ENCODE measurements around the gene SREBF2. TPM values are rescaled to one million over a fixed set of nuclear protein-coding genes. Genes with fewer than 3 reads are reported as not detected.
"Not testable (repeated sequence)": the region's sequence is repeated elsewhere in the genome, so short reads cannot be mapped to it uniquely, and the experiment has no call there.

Gene SREBF2
- total and polyA plus RNA-seq, 3 experiments from 2014 or later = 24.5 to 87.1 (median 85.1) TPM

DNA sequence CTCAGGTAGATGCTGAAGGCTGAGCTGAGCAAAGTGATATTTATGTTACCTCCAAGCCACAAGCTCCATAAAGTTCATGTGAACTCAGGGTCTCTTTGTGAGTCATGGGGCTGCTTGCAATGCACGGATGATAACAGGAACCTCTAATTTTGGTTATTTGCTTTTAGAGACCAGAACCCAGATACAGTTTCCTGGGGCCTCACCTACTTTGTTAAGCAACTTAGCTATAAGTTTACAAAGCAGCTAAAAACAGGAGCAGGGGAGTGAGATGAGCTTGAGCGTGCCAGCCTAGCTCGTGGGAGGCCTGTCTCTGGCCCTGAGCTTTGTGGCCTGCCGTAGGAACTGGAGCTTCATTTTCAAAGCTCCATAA lies 29.2 kb downstream of the SREBF2 start:
- Mint-ChIP-seq H3K36me3 (peaks cover 0 to 14% (median 7%) of the 10 kb centered on the region in 3 donors), H3K9me3 (no peaks in the 10 kb centered on the region), H3K4me3 (peak overlapping the region; percentile 41 to 65 (median 56)), H3K27me3 (no peaks in the 10 kb centered on the region), H3K4me1 (peaks cover 45 to 68% (median 59%) of the 10 kb centered on the region in 3 donors), H3K27ac (peak overlapping the region; percentile 84 to 98 (median 92))
- Histone ChIP-seq H3K9me3 (ENCODE audit: low read length) (no peaks in the 10 kb centered on the region), H3K27ac (ENCODE audit: low read depth, low read length) (peak overlapping the region; percentile 32), H3K4me3 (ENCODE audit: low read length) (peak overlapping the region; percentile 7), H3K36me3 (ENCODE audit: insufficient read depth, low read length) (peaks cover 2% of the 10 kb centered on the region), H3K4me1 (ENCODE audit: insufficient read depth, low read length) (peaks cover 39% of the 10 kb centered on the region), H3K27me3 (ENCODE audit: insufficient read depth, low read length, poor library complexity, severe bottlenecking) (no peaks in the 10 kb centered on the region)
- peak in 3 of 5 donors; percentile 27 to 56 (median 42) for DNase-seq
- CTCF ChIA-PET = interaction anchor here (0.8 to 2.0 kb wide), 12 partner anchors 12 to 165 kb away, joined by 3 to 8 read pairs (median 4); partner anchors contain the start of genes CENPM and SREBF2
- POLR2A ChIA-PET = interaction anchor here (0.8 to 2.5 kb wide), 7 partner anchors 28 to 78 kb away, joined by 3 to 12 read pairs (median 7); partner anchors contain the start of genes CCDC134, SREBF2 and TNFRSF13C

DNA sequence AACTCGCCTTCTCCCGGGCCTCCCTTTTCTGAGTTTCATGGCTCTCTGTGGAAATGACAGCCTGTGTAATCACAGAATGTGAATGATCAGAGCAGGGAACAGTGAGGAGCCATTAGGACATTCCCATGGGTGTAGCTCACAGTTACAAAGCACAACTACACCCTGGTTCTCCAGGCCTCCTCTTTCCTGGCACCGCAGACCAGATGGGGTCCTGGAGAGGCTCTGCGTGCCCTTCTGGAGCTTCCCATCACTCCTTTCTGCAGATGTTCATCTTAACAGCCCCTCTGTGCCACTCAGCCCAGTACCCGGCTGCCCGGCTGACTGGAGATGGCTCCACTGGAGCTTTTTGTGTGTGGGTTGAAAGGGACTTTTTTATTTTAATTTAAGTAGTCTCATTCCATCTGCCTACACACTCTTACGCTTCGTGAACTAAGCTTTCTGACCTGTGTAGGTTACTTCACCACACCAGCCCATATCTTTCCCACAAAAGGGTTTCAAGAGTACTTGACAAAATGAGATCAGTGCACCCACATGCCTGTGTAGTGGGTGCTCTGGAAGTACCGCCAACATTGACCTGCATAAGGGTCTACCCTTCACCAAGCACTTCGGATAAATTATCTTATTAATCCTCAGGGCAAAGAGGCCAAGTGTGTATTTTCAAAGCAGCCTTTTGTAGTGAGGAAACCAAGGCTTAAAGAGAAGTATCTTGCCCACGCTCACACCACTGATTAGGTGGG lies 29.8 kb downstream of the SREBF2 start:
- Mint-ChIP-seq H3K36me3 (peaks cover 0 to 18% (median 7%) of the 10 kb centered on the region in 3 donors), H3K9me3 (no peaks in the 10 kb centered on the region), H3K27me3 (no peaks in the 10 kb centered on the region), H3K27ac (peak overlapping the region; percentile 87 to 98 (median 92)), H3K4me1 (peaks cover 40 to 63% (median 53%) of the 10 kb centered on the region in 3 donors), H3K4me3 (peak overlapping the region; percentile 41 to 65 (median 56))
- ChIA-PET POLR2A (interaction anchor here (0.6 to 2.5 kb wide), 8 partner anchors 28 to 506 kb away, joined by 3 to 12 read pairs (median 6); partner anchors contain the start of genes CCDC134, SREBF2 and TNFRSF13C), CTCF (interaction anchor here (0.8 to 2.0 kb wide), 12 partner anchors 12 to 166 kb away, joined by 3 to 8 read pairs (median 4); partner anchors contain the start of genes CENPM and SREBF2)
- peaks cover 4% of the 10 kb centered on the region for H3K36me3 ChIP-seq (ENCODE audit: insufficient read depth, low read length)
- DNase-seq = no peak
- H3K4me3 ChIP-seq (ENCODE audit: low read length) = peak overlapping the region; percentile 7
- no peaks in the 10 kb centered on the region for H3K27me3 ChIP-seq (ENCODE audit: insufficient read depth, low read length, poor library complexity, severe bottlenecking)
- H3K4me1 ChIP-seq (ENCODE audit: insufficient read depth, low read length) = peaks cover 33% of the 10 kb centered on the region
- H3K27ac ChIP-seq (ENCODE audit: low read depth, low read length) = peak overlapping the region; percentile 32
- no peaks in the 10 kb centered on the region for H3K9me3 ChIP-seq (ENCODE audit: low read length)

DNA sequence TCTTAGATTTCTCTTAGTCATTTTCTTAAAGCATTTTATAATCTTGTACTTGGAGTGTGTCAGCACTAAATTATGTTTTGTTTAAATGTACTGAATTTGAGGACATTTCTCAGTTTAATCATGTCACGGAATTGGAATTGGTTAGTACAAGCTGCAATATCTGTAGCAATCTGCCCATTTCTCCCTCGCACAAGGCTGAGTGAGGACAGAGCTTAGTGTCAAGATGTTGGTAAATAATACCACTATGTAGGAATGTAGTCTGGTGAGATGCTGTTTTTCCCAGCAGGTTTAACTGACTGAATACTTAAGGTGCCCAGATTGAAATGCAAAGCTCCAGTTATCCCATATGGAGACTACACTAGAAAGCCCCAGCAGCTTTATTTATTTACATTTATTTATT lies 30.6 kb downstream of the SREBF2 start:
- Histone ChIP-seq H3K27ac (ENCODE audit: low read depth, low read length) (no peak overlapping the region), H3K36me3 (ENCODE audit: insufficient read depth, low read length) (peaks cover 5% of the 10 kb centered on the region), H3K9me3 (ENCODE audit: low read length) (no peaks in the 10 kb centered on the region), H3K27me3 (ENCODE audit: insufficient read depth, low read length, poor library complexity, severe bottlenecking) (no peaks in the 10 kb centered on the region), H3K4me1 (ENCODE audit: insufficient read depth, low read length) (peaks cover 31% of the 10 kb centered on the region), H3K4me3 (ENCODE audit: low read length) (peak overlapping the region; percentile 7)
- Mint-ChIP-seq H3K36me3 (peaks cover 0 to 26% (median 7%) of the 10 kb centered on the region in 3 donors), H3K4me1 (peaks cover 33 to 55% (median 46%) of the 10 kb centered on the region in 3 donors), H3K4me3 (peak overlapping the region in 1 of 7 donors; percentile 55), H3K27me3 (no peaks in the 10 kb centered on the region), H3K9me3 (no peaks in the 10 kb centered on the region), H3K27ac (peak overlapping the region; percentile 65 to 98 (median 92))
- ChIA-PET CTCF (interaction anchor here (1.3 to 2.0 kb wide), 4 partner anchors 42 to 117 kb away, joined by 3 to 8 read pairs (median 5); no protein-coding TSS in a partner anchor), POLR2A (interaction anchor here (2.0 to 2.5 kb wide), 3 partner anchors 29 to 63 kb away, joined by 7 to 12 read pairs (median 8); partner anchors contain the start of genes CCDC134 and SREBF2)
- no peak for DNase-seq

DNA sequence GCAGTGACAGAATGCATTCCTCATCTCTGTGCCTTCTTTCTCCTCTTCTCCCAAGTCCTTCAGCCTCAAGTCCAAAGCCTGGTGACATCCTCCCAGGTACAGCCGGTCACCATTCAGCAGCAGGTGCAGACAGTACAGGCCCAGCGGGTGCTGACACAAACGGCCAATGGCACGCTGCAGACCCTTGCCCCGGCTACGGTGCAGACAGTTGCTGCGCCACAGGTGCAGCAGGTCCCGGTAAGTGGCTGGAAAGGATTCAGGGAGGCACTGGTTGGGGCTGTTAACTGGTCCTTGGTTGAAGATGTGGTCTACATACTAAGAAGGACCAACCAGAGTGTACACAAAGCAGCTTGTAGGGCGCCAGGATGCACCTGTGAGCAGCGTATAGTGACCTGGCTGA lies 35.7 kb downstream of the SREBF2 start:
- no peaks in the 10 kb centered on the region for H3K4me1 ChIP-seq (ENCODE audit: insufficient read depth, low read length)
- Mint-ChIP-seq H3K4me1 (peaks cover 9 to 20% (median 18%) of the 10 kb centered on the region in 3 donors), H3K36me3 (peaks cover 4 to 55% (median 12%) of the 10 kb centered on the region in 3 donors), H3K27me3 (no peaks in the 10 kb centered on the region), H3K4me3 (no peak overlapping the region), H3K27ac (no peak overlapping the region), H3K9me3 (no peaks in the 10 kb centered on the region)
- no peak overlapping the region for H3K4me3 ChIP-seq (ENCODE audit: low read length)
- no peaks in the 10 kb centered on the region for H3K27me3 ChIP-seq (ENCODE audit: insufficient read depth, low read length, poor library complexity, severe bottlenecking)
- H3K27ac ChIP-seq (ENCODE audit: low read depth, low read length) = no peak overlapping the region
- CTCF ChIA-PET = interaction anchor here (1.0 kb wide), 1 partner anchor 78 kb away, joined by 3 read pairs; the partner anchor contains the start of gene CENPM
- no peak for DNase-seq
- H3K9me3 ChIP-seq (ENCODE audit: low read length) = no peaks in the 10 kb centered on the region
- peaks cover 20% of the 10 kb centered on the region for H3K36me3 ChIP-seq (ENCODE audit: insufficient read depth, low read length)
- POLR2A ChIA-PET = interaction anchor here (0.6 kb wide), 1 partner anchor 710 kb away, joined by 3 read pairs; no protein-coding TSS in a partner anchor

DNA sequence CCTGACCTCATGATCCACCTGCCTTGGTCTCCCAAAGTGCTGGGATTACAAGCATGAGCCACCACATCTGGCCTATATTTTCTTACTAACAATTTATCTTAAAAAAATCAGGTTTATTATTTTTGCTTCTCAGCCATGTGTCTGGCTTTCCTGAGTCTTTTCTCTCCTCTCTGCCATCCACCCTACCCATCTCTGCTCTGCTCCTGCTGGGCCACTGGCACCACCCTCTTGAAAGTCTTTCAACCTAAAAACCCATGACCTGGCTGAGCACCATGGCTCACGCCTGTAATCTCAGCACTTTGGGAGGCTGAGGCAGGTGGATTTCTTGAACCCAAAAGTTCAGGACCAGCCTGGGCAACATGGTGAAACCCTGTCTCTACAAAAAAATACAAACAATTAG lies 37.2 kb downstream of the SREBF2 start:
- H3K4me3 ChIP-seq (ENCODE audit: low read length); H3K27ac ChIP-seq (ENCODE audit: low read depth, low read length); H3K27me3 ChIP-seq (ENCODE audit: insufficient read depth, low read length, poor library complexity, severe bottlenecking); POLR2A ChIA-PET; H3K27me3 Mint-ChIP-seq; H3K9me3 ChIP-seq (ENCODE audit: low read length); H3K4me1 ChIP-seq (ENCODE audit: insufficient read depth, low read length); H3K4me3 Mint-ChIP-seq; DNase-seq; H3K9me3 Mint-ChIP-seq: not testable (repeated sequence)
- H3K4me1 Mint-ChIP-seq = peaks cover 9 to 22% (median 20%) of the 10 kb centered on the region in 3 donors
- H3K27ac Mint-ChIP-seq = peak overlapping the region in 2 of 8 donors; percentile 50
- peaks cover 30% of the 10 kb centered on the region for H3K36me3 ChIP-seq (ENCODE audit: insufficient read depth, low read length)
- CTCF ChIA-PET = interaction anchor here (1.6 kb wide), 1 partner anchor 13 kb away, joined by 5 read pairs; no protein-coding TSS in a partner anchor
- peaks cover 8 to 68% (median 13%) of the 10 kb centered on the region in 3 donors for H3K36me3 Mint-ChIP-seq

DNA sequence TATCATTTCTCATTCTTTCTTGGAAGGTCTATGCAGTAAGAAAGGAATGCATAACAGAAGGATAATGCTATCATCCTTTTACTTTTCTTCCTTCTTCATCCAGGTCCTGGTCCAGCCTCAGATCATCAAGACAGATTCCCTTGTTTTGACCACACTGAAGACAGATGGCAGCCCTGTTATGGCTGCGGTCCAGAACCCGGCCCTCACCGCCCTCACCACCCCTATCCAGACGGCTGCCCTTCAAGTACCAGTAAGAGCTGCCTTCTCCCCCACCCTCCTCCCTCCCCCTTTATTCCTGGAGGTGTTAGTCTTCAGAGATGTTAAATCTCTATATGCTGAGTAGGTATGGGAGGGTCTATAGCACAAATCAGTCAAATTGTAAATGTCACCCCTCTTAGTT lies 37.9 kb downstream of the SREBF2 start:
- H3K9me3 ChIP-seq (ENCODE audit: low read length) = no peaks in the 10 kb centered on the region
- H3K27me3 ChIP-seq (ENCODE audit: insufficient read depth, low read length, poor library complexity, severe bottlenecking) = no peaks in the 10 kb centered on the region
- H3K27me3 Mint-ChIP-seq = no peaks in the 10 kb centered on the region
- peaks cover 8 to 17% (median 16%) of the 10 kb centered on the region in 3 donors for H3K4me1 Mint-ChIP-seq
- ChIA-PET CTCF (interaction anchor here (1.6 to 2.3 kb wide), 2 partner anchors 14 to 70 kb away, joined by 5 to 8 read pairs; no protein-coding TSS in a partner anchor), POLR2A (no interaction called here)
- no peak overlapping the region for H3K4me3 ChIP-seq (ENCODE audit: low read length)
- H3K9me3 Mint-ChIP-seq = no peaks in the 10 kb centered on the region
- peaks cover 9 to 75% (median 13%) of the 10 kb centered on the region in 3 donors for H3K36me3 Mint-ChIP-seq
- H3K36me3 ChIP-seq (ENCODE audit: insufficient read depth, low read length) = peaks cover 37% of the 10 kb centered on the region
- no peak overlapping the region for H3K27ac ChIP-seq (ENCODE audit: low read depth, low read length)
- H3K4me3 Mint-ChIP-seq = no peak overlapping the region
- no peaks in the 10 kb centered on the region for H3K4me1 ChIP-seq (ENCODE audit: insufficient read depth, low read length)
- peak overlapping the region in 1 of 8 donors; percentile 22 for H3K27ac Mint-ChIP-seq
- DNase-seq = no peak

DNA sequence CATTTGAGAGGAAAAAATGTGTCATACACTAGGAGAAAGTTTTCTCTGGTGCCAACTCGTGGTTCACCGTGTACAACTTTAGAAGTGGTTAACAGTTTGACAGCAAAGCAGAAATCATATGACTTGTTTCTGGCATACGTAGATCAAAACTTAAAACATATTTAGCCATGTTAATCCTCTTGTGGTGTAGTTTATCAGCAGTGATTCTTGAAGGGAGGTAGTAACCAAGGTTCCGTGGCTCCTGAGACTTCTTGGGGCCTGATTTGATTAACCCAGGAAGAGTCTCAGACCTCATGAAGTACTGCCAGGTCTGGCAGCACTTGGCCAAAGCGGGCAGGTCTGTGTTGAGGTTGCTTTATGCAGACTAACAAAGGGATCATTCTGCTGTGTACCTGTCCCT lies 40.5 kb downstream of the SREBF2 start:
- H3K4me3 Mint-ChIP-seq = peak overlapping the region in 2 of 7 donors; percentile 8 to 27
- Histone ChIP-seq H3K27me3 (ENCODE audit: insufficient read depth, low read length, poor library complexity, severe bottlenecking) (no peaks in the 10 kb centered on the region), H3K4me1 (ENCODE audit: insufficient read depth, low read length) (no peaks in the 10 kb centered on the region), H3K9me3 (ENCODE audit: low read length) (no peaks in the 10 kb centered on the region), H3K36me3 (ENCODE audit: insufficient read depth, low read length) (peaks cover 39% of the 10 kb centered on the region), H3K4me3 (ENCODE audit: low read length) (no peak overlapping the region), H3K27ac (ENCODE audit: low read depth, low read length) (no peak overlapping the region)
- peaks cover 8 to 17% (median 16%) of the 10 kb centered on the region in 3 donors for H3K4me1 Mint-ChIP-seq
- ChIA-PET CTCF (no interaction called here), POLR2A (interaction anchor here (1.2 kb wide), 1 partner anchor 40 kb away, joined by 5 read pairs; the partner anchor contains the start of gene SREBF2)
- H3K27me3 Mint-ChIP-seq = no peaks in the 10 kb centered on the region
- peak overlapping the region; percentile 25 to 90 (median 82) for H3K27ac Mint-ChIP-seq
- no peaks in the 10 kb centered on the region for H3K9me3 Mint-ChIP-seq
- peak in 3 of 5 donors; percentile 64 to 74 (median 64) for DNase-seq
- H3K36me3 Mint-ChIP-seq = peaks cover 13 to 77% (median 14%) of the 10 kb centered on the region in 3 donors
